HTERT RPE-1 (cell line): Measurements from ENCODE around the gene CKMT1A.
"Not testable (repeated sequence)": the region's sequence is repeated elsewhere in the genome, so short reads cannot be mapped to it uniquely, and the experiment has no call there.

Experiments
- in situ Hi-C: fragments of 300-500 bp; cut with MboI; formaldehyde crosslinking; loops from 4 replicates; pipeline ENCODE4 v1.14.3; 2020; ENCODE audit warnings: low sequenced_read_pairs

CKMT1A gene

GRCh38 chr15:43746903-43747309 is 53.2 kb downstream of the CKMT1A start:
- in situ Hi-C loops = not testable (repeated sequence)

GRCh38 chr15:43748376-43748775 is 54.7 kb downstream of the CKMT1A start:
- in situ Hi-C loops = no loop called here
